SU-DHL-6 (cell line): Measurements from ENCODE around the gene CACNB2.

ENCODE experiments used
- H2AFZ ChIP-seq: fragments of 200-600 bp; sonication (generic); 2 replicates; pipeline ENCODE4 v1.6.1; 2014; ENCODE audit warnings: low read depth, mild to moderate bottlenecking, moderate library complexity, mixed read lengths, antibody characterized with exemption, low read length; ENCODE audit not compliant: severe bottlenecking
- H3F3A ChIP-seq: fragments of 200-600 bp; shearing (Covaris generic); 2 replicates; pipeline ENCODE4 v1.6.0; 2016; ENCODE audit warnings: antibody characterized with exemption, mild to moderate bottlenecking; ENCODE audit not compliant: insufficient read depth
- H3K27ac ChIP-seq: fragments of 200-600 bp; sonication (generic); 2 replicates; pipeline ENCODE4 v1.5.1; 2016; ENCODE audit warnings: low read depth, mild to moderate bottlenecking, low read length, moderate library complexity, mixed read lengths
- H3K27me3 ChIP-seq: fragments of 200-600 bp; sonication (generic), shearing (Covaris generic); 2 replicates; pipeline ENCODE4 v1.6.0; 2014; ENCODE audit warnings: mild to moderate bottlenecking, low read length
- H3K36me3 ChIP-seq: fragments of 200-600 bp; sonication (generic); 2 replicates; pipeline ENCODE4 v1.6.1; 2014; ENCODE audit warnings: mild to moderate bottlenecking, low read length, mixed read lengths
- H3K4me2 ChIP-seq: fragments of 300-600, 200-600 bp; shearing (Covaris generic), sonication (generic); 2 replicates; pipeline ENCODE4 v1.6.0; 2014; ENCODE audit warnings: low read length, low read depth, mild to moderate bottlenecking; ENCODE audit not compliant: poor library complexity, severe bottlenecking
- H3K4me3 ChIP-seq: fragments of 200-600 bp; sonication (generic); 2 replicates; pipeline ENCODE4 v1.5.1; 2014; ENCODE audit warnings: antibody characterized with exemption, low read length, mild to moderate bottlenecking, mixed read lengths; ENCODE audit not compliant: insufficient read depth, poor library complexity, severe bottlenecking
- H3K79me2 ChIP-seq: fragments of 200-600 bp; sonication (generic); 2 replicates; pipeline ENCODE4 v1.6.1; 2014; ENCODE audit warnings: mild to moderate bottlenecking, low read length, moderate library complexity; ENCODE audit not compliant: insufficient read depth
- H3K9ac ChIP-seq: fragments of 200-600 bp; sonication (generic); 2 replicates; pipeline ENCODE4 v1.7.0; 2014; ENCODE audit warnings: mild to moderate bottlenecking, low read length
- H3K9me2 ChIP-seq: fragments of 200-600 bp; sonication (generic); replicated peaks from 2 replicates; pipeline ENCODE4 v1.6.1; 2014; ENCODE audit warnings: low read length; ENCODE audit not compliant: insufficient read depth
- H3K9me3 ChIP-seq: fragments of 200-600 bp; sonication (generic); 2 replicates; pipeline ENCODE4 v1.6.1; 2014; ENCODE audit warnings: low read length, mixed read lengths; ENCODE audit not compliant: insufficient read depth
- H4K20me1 ChIP-seq: fragments of 200-600 bp; sonication (generic); 2 replicates; pipeline ENCODE4 v1.6.1; 2014; ENCODE audit warnings: low read depth, mild to moderate bottlenecking, antibody characterized with exemption, low read length, moderate library complexity, mixed read lengths
- EZH2phosphoT487 ChIP-seq: fragments of 200-600 bp; sonication (generic), shearing (Covaris generic); conservative IDR thresholded peaks from 2 replicates; pipeline ENCODE4 v1.6.1; 2018; ENCODE audit warnings: mild to moderate bottlenecking, antibody characterized with exemption, low read length, moderate library complexity, mixed read lengths
- TF ChIP-seq, protein P1 (sequence below): fragments of 200-600 bp; sonication (generic); IDR thresholded peaks from one replicate; pipeline ENCODE4 v1.5.1; 2017; ENCODE audit warnings: antibody characterized with exemption, mild to moderate bottlenecking, low read length, moderate library complexity; ENCODE audit not compliant: insufficient read depth, poor library complexity, severe bottlenecking

CACNB2 gene

DNA sequence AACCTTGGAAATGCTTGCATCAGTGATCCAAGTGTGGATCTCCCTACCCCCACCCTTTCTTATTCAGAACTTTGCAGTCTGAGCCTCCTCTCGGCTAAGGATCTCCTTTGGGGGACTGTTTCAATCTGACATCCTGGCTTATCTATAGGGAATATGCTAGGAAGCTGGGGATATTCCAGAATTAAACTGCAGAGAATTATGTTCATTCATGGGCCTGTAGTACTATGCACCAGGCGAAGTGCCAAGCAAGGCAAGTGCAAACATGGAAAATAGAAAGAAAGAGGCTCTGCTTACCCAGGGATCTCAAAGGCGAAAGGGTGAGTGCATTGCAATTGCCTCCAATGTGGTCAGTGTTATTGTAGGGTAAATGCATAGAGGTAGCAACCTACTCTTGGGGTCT is 96.5 kb downstream of the CACNB2 start:
- Histone ChIP-seq H2AFZ (no peak overlapping the region), H3K36me3 (no peaks in the 10 kb centered on the region), H3K4me3 (no peak overlapping the region), H3K27me3 (0 out of 2 replicates have a peak, but pooled peaks cover under 1% of the 10 kb centered on the region), H3F3A (no peaks in the 10 kb centered on the region), H3K9me3 (no peaks in the 10 kb centered on the region), H3K79me2 (no peaks in the 10 kb centered on the region), H3K4me2 (no peak overlapping the region), H3K27ac (no peak overlapping the region), H4K20me1 (no peaks in the 10 kb centered on the region), H3K9ac (no peak overlapping the region), H3K9me2 (no peaks in the 10 kb centered on the region)
- no peak for TF ChIP-seq EZH2phosphoT487
- TF ChIP-seq, protein P1, sequence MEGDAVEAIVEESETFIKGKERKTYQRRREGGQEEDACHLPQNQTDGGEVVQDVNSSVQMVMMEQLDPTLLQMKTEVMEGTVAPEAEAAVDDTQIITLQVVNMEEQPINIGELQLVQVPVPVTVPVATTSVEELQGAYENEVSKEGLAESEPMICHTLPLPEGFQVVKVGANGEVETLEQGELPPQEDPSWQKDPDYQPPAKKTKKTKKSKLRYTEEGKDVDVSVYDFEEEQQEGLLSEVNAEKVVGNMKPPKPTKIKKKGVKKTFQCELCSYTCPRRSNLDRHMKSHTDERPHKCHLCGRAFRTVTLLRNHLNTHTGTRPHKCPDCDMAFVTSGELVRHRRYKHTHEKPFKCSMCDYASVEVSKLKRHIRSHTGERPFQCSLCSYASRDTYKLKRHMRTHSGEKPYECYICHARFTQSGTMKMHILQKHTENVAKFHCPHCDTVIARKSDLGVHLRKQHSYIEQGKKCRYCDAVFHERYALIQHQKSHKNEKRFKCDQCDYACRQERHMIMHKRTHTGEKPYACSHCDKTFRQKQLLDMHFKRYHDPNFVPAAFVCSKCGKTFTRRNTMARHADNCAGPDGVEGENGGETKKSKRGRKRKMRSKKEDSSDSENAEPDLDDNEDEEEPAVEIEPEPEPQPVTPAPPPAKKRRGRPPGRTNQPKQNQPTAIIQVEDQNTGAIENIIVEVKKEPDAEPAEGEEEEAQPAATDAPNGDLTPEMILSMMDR: no peak

DNA sequence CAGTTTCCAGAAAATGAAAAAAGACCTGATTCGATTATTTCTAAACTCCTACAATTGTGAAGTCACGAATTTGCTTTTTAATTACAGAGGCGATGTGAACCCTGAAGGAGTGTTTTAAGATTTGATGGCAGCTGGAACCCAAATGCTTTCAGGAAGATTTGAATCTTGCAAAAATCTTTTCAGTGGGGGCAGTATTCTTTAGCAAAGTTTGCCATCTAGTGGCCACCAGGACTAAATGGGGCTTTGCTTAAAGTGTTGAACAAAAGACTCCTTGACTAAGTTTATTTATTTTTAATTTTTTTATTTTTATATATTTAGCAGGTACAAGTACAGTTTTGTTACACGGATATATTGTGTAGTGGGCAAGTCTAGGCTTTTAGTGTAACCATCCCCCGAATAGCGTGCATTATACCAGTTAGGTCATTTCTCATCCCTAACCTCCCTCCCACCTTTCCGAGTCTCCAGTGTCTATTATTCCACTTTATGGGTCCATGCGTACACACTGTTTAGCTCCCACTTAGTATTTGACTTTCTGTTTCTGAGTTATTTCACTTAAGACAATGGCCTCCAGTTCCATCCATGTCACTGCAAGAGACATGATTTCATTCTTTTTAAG is 98.8 kb downstream of the CACNB2 start:
- H3K27me3 ChIP-seq: no peaks in the 10 kb centered on the region
- no peaks in the 10 kb centered on the region for H3K79me2 ChIP-seq
- no peaks in the 10 kb centered on the region for H3K9me2 ChIP-seq
- H3K9me3 ChIP-seq: no peaks in the 10 kb centered on the region
- TF ChIP-seq EZH2phosphoT487: no peak
- TF ChIP-seq, protein P1: peak; percentile 56
- H2AFZ ChIP-seq: no peak overlapping the region
- H3K9ac ChIP-seq: no peak overlapping the region
- no peaks in the 10 kb centered on the region for H3K36me3 ChIP-seq
- no peak overlapping the region for H3K4me2 ChIP-seq
- H3K4me3 ChIP-seq: no peak overlapping the region
- H3F3A ChIP-seq: no peaks in the 10 kb centered on the region
- no peaks in the 10 kb centered on the region for H4K20me1 ChIP-seq
- no peak overlapping the region for H3K27ac ChIP-seq

DNA sequence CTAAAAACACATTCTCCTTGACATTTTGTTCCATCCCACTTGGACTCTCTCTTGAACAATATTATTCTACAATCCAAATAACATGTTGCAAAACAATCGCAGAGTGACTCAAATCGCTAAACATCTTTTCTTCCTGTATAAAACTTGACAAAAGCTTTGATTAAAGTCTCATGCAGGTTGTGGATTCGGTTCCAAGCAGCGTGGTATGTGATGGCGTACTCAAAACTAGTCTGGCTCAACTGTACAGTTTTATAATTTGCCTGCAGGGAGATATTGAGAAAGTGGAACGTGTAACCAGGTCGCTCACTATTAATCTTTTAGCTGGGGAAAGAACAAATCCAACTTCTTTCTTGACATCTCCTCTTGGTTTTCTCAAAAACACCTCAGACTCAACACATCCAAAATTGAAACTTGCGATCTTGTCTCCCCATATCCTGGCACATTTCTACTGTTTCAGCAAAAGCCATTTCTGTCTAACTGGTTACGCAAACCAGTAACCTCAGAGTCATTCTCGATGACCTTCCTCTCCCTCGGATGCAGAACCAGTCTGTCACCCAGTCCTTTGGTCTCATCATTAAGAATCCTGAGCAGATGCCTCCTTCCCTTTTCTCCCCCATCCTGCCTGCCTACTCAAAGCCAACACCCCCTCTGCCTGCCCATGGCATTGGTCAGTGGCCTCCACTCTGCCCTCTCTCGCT is 100.1 kb downstream of the CACNB2 start:
- H3K36me3 ChIP-seq: no peaks in the 10 kb centered on the region
- no peak overlapping the region for H3K4me3 ChIP-seq
- H2AFZ ChIP-seq: no peak overlapping the region
- TF ChIP-seq, protein P1: no peak
- TF ChIP-seq EZH2phosphoT487: no peak
- H3K4me2 ChIP-seq: no peak overlapping the region
- H3K79me2 ChIP-seq: no peaks in the 10 kb centered on the region
- no peak overlapping the region for H3K9ac ChIP-seq
- no peak overlapping the region for H3K27ac ChIP-seq
- no peaks in the 10 kb centered on the region for H3F3A ChIP-seq
- H3K9me2 ChIP-seq: no peaks in the 10 kb centered on the region
- H3K9me3 ChIP-seq: no peaks in the 10 kb centered on the region
- no peaks in the 10 kb centered on the region for H4K20me1 ChIP-seq
- no peaks in the 10 kb centered on the region for H3K27me3 ChIP-seq
